AG04450 (cell line): ENCODE measurements around the gene SHF. TPM values are rescaled to one million over a fixed set of nuclear protein-coding genes. Genes with fewer than 3 reads are reported as not detected.

ENCODE experiments used
- CTCF ChIA-PET: fragments of 300-600, 350-600 bp; formaldehyde crosslinking; extraction: SDS; loops from one replicate; lab custom pipeline; 2022; ENCODE audit warnings: antibody characterized with exemption, inconsistent platforms; lab: Charles Lee
- POLR2A ChIA-PET: fragments of 350-600 bp; formaldehyde crosslinking; extraction: SDS; loops from one replicate; lab custom pipeline; 2021; ENCODE audit warnings: antibody characterized with exemption, inconsistent platforms; lab: Yijun Ruan, JAX
- DNase-seq: peaks from one replicate; pipeline ENCODE4 v3.0.0-alpha.2; 2011; ENCODE audit warnings: low read depth, low spot score
- H3K27ac ChIP-seq: one replicate; pipeline ENCODE4 v1.5.1; 2012; ENCODE audit warnings: low read depth, low read length, control low read depth
- H3K27me3 ChIP-seq: one replicate; pipeline ENCODE4 v1.6.0; 2012; ENCODE audit warnings: low read length; ENCODE audit not compliant: control insufficient read depth, insufficient read depth
- H3K4me3 ChIP-seq: 2 replicates; pipeline ENCODE4 v1.5.1; 2011; ENCODE audit warnings: mild to moderate bottlenecking, low read depth, low read length, control low read depth
- H3K9me3 ChIP-seq: 2 replicates; pipeline ENCODE4 v1.5.1; 2012; ENCODE audit warnings: low read length; ENCODE audit not compliant: control insufficient read depth, insufficient read depth
- polyA plus RNA-seq: library from polyadenylated mRNA; depleted of rRNA; stranded (reverse); fragments of >200 nt; gene quantifications from 2 replicates; pipeline ENCODE4 v1.2.3, GENCODE V29; 2011
- TF ChIP-seq, protein P1 (sequence below): IDR thresholded peaks from 2 replicates; pipeline ENCODE4 v1.5.1; 2011; ENCODE audit warnings: low read depth, low read length, control low read depth, inconsistent platforms

The SHF gene
- polyA plus RNA-seq, 1 experiment: 4.1 TPM

DNA sequence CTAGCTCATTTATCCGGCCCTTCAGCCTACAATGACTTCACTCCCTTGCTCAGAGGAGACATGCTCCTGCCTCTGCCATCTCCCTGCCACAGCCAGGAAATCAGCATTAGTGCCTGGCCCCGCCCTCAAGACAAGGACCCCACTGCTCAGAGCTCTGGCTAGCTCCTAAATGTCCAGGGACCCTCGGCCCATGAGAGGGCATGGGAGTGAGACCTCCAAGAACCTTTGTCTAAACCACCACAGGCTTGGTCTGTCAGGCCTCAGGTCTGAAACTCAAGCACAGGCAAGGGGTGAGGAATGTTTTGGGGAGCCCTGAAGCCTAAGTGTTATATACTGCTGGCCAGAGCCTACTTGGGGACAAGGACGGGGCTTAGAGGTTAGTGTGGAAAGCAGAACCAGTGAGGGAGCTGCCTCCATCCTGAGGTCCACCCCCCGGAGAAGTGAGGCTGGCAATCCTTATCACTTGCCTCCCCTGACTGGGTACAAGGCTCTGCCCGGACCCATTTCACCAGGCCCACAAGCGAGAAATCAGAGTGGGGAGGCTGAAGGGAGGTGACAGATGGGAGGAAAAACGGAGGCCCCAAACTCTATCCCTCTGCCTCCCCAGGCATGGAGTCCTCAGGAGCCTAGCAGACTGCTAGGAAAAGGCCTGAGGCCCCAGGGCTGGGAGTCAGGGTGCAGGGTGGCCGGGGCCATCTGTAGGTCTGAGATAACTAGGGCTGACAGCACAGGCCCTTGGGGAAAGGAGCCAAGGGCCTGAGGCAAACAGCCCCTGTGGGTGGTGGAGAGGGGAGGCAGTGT, 18.8 kb downstream of the SHF start:
- no peak overlapping the region for H3K4me3 ChIP-seq
- TF ChIP-seq, protein P1, sequence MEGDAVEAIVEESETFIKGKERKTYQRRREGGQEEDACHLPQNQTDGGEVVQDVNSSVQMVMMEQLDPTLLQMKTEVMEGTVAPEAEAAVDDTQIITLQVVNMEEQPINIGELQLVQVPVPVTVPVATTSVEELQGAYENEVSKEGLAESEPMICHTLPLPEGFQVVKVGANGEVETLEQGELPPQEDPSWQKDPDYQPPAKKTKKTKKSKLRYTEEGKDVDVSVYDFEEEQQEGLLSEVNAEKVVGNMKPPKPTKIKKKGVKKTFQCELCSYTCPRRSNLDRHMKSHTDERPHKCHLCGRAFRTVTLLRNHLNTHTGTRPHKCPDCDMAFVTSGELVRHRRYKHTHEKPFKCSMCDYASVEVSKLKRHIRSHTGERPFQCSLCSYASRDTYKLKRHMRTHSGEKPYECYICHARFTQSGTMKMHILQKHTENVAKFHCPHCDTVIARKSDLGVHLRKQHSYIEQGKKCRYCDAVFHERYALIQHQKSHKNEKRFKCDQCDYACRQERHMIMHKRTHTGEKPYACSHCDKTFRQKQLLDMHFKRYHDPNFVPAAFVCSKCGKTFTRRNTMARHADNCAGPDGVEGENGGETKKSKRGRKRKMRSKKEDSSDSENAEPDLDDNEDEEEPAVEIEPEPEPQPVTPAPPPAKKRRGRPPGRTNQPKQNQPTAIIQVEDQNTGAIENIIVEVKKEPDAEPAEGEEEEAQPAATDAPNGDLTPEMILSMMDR: no peak
- H3K27ac ChIP-seq: no peak overlapping the region
- CTCF ChIA-PET: interaction anchor here (0.6 to 3.0 kb wide), 10 partner anchors 8 to 262 kb away, joined by 3 to 16 read pairs (median 6); a partner anchor contains a TSS
- H3K9me3 ChIP-seq: no peaks in the 10 kb centered on the region
- POLR2A ChIA-PET: interaction anchor here (1.5 kb wide), 1 partner anchor 51 kb away, joined by 3 read pairs; no protein-coding TSS in a partner anchor
- H3K27me3 ChIP-seq: no peaks in the 10 kb centered on the region
- DNase-seq: no peak

DNA sequence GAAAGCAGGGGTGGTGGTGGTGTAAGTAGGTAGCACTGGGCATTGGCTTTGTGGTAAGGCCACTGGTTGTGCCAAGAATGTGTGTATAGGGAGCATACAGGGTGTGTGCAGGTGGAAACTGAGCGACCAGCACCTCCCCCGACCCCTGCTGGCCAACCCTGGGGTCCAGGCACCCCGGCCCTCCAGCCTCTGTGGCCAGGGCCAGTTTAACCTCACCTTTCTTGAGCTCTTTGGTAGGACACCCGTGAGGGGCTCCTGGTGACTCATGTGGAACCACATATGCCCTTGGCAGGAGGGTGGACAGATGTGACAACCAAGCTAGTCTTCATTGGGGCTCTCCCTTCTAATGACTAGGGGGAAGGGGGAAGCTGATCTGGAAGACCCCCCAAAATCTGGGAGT, 19.5 kb downstream of the SHF start:
- TF ChIP-seq, protein P1: no peak
- H3K27me3 ChIP-seq: no peaks in the 10 kb centered on the region
- H3K27ac ChIP-seq: peak overlapping the region; percentile 11
- CTCF ChIA-PET: interaction anchor here (0.7 to 3.0 kb wide), 13 partner anchors 8 to 263 kb away, joined by 3 to 16 read pairs (median 7); a partner anchor contains a TSS
- H3K4me3 ChIP-seq: no peak overlapping the region
- DNase-seq: no peak
- no peaks in the 10 kb centered on the region for H3K9me3 ChIP-seq
- POLR2A ChIA-PET: interaction anchor here (1.5 kb wide), 1 partner anchor 50 kb away, joined by 3 read pairs; no protein-coding TSS in a partner anchor

- peak overlapping the region; percentile 83 for H3K27ac ChIP-seq
- TF ChIP-seq, protein P1: no peak
- no peaks in the 10 kb centered on the region for H3K9me3 ChIP-seq
- no peaks in the 10 kb centered on the region for H3K27me3 ChIP-seq
- DNase-seq: no peak
- ChIA-PET POLR2A (interaction anchor here (1.1 to 1.5 kb wide), 2 partner anchors 33 to 50 kb away, joined by 3 read pairs; no protein-coding TSS in a partner anchor), CTCF (interaction anchor here (0.6 to 3.0 kb wide), 17 partner anchors 9 to 290 kb away, joined by 3 to 16 read pairs (median 7); no protein-coding TSS in a partner anchor)
- peak overlapping the region; percentile 58 for H3K4me3 ChIP-seq
Observed at GRCh38 chr15:45167631-45168205, 20.0 kb downstream of the SHF start.

DNA sequence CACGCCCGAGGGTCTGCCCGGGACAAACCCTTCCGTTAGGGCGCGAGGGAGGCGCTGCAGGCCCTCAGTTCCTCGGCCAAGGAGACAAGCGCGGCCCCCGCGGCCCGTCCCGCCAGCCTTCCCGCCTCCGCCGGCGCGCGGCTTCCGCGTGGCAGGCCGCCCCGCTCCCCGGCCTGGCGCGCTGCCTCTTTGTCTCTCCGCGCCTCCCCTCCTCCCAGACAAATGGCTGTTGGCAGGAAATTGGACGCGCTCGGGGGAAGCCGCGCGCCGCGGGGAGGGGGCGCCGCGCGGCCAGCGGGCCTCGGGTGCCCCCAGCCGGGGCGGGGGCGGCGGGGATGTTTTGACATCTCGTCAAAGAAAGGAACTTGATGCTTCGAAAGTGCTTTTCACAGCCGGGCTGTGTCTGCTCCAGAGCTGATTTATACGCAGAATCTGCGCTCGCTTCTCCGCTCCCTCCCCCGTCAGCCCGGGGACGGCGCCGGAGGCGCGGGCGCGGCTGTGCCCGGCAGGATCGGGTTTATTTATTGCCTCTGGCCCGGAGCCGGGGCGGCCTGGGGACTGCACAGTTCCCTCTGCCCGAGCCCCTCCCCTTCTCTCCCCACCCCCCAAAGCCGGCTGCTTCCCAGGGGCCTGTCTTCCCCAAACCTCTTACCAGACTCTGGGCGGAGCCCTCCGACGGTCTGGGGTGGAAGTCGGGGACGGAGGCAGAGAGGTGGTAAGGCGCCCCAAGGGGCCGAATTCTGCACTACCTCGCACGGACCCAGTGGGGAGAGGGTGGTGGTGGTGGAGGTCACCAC, 20.7 kb downstream of the SHF start:
- Histone ChIP-seq H3K9me3 (no peaks in the 10 kb centered on the region), H3K4me3 (peak overlapping the region; percentile 58), H3K27me3 (no peaks in the 10 kb centered on the region), H3K27ac (peak overlapping the region; percentile 83)
- DNase-seq: peak; percentile 53
- POLR2A ChIA-PET: interaction anchor here (0.6 to 1.5 kb wide), 3 partner anchors 12 to 49 kb away, joined by 3 to 6 read pairs (median 3); no protein-coding TSS in a partner anchor
- CTCF ChIA-PET: interaction anchor here (0.6 to 3.0 kb wide), 17 partner anchors 9 to 290 kb away, joined by 3 to 16 read pairs (median 6); no protein-coding TSS in a partner anchor
- TF ChIP-seq, protein P1: peak; percentile 71
